ENCODE measurements around the gene FRY. TPM values are rescaled to one million over a fixed set of nuclear protein-coding genes. Genes with fewer than 3 reads are reported as not detected.

The FRY gene
- total and polyA plus RNA-seq, 2 donors, result 4.8 to 9.8 TPM

GRCh38 chr13:32075170-32075851 is 43.7 kb downstream of the FRY start:
- no peak for DNase-seq (ENCODE audit: low read depth in 6 of 9, low spot score in 9 of 9)
- no peaks in the 10 kb centered on the region for H3K27me3 ChIP-seq (ENCODE audit: control insufficient read depth in 2 of 2, insufficient read depth in 1 of 2, low read length in 1 of 2)
- no peak overlapping the region for H3K4me3 ChIP-seq (ENCODE audit: low read length in 2 of 2)
- peaks cover 0 to 3% of the 10 kb centered on the region in 2 donors for H3K4me1 ChIP-seq (ENCODE audit: control insufficient read depth in 2 of 2, insufficient read depth in 2 of 2, low read length in 2 of 2)
- no peaks in the 10 kb centered on the region for H3K9me3 ChIP-seq (ENCODE audit: control insufficient read depth in 2 of 2, insufficient read depth in 1 of 2, low read length in 1 of 2)
- H3K36me3 ChIP-seq (ENCODE audit: control insufficient read depth in 2 of 2, insufficient read depth in 2 of 2, low read length in 1 of 2), result no peaks in the 10 kb centered on the region
- 99% methylated on average over 2 of the region's 2 CpGs for WGBS
- no peak overlapping the region for H3K27ac ChIP-seq (ENCODE audit: low read depth in 1 of 2, low read length in 1 of 2)

GRCh38 chr13:32079587-32079986 is 48.0 kb downstream of the FRY start:
- no peaks in the 10 kb centered on the region for H3K36me3 ChIP-seq (ENCODE audit: control insufficient read depth in 2 of 2, insufficient read depth in 2 of 2, low read length in 1 of 2)
- H3K27ac ChIP-seq (ENCODE audit: low read depth in 1 of 2, low read length in 1 of 2), result no peak overlapping the region
- DNase-seq (ENCODE audit: low read depth in 6 of 9, low spot score in 9 of 9), result peak in 1 of 9 donors; percentile 14
- no peaks in the 10 kb centered on the region for H3K9me3 ChIP-seq (ENCODE audit: control insufficient read depth in 2 of 2, insufficient read depth in 1 of 2, low read length in 1 of 2)
- 31% methylated on average over 3 of the region's 3 CpGs for WGBS
- no peaks in the 10 kb centered on the region for H3K27me3 ChIP-seq (ENCODE audit: control insufficient read depth in 2 of 2, insufficient read depth in 1 of 2, low read length in 1 of 2)
- H3K4me3 ChIP-seq (ENCODE audit: low read length in 2 of 2), result no peak overlapping the region
- H3K4me1 ChIP-seq (ENCODE audit: control insufficient read depth in 2 of 2, insufficient read depth in 2 of 2, low read length in 2 of 2), result peaks cover 0 to 6% of the 10 kb centered on the region in 2 donors

- Histone ChIP-seq H3K36me3 (ENCODE audit: control insufficient read depth in 2 of 2, insufficient read depth in 2 of 2, low read length in 1 of 2) (no peaks in the 10 kb centered on the region), H3K4me3 (ENCODE audit: low read length in 2 of 2) (no peak overlapping the region), H3K4me1 (ENCODE audit: control insufficient read depth in 2 of 2, insufficient read depth in 2 of 2, low read length in 2 of 2) (peaks cover 0 to 6% of the 10 kb centered on the region in 2 donors), H3K9me3 (ENCODE audit: control insufficient read depth in 2 of 2, insufficient read depth in 1 of 2, low read length in 1 of 2) (no peaks in the 10 kb centered on the region), H3K27ac (ENCODE audit: low read depth in 1 of 2, low read length in 1 of 2) (no peak overlapping the region), H3K27me3 (ENCODE audit: control insufficient read depth in 2 of 2, insufficient read depth in 1 of 2, low read length in 1 of 2) (no peaks in the 10 kb centered on the region)
- WGBS, result 68% methylated on average over 1 of the region's 1 CpG
- DNase-seq (ENCODE audit: low read depth in 6 of 9, low spot score in 9 of 9), result no peak
Measured at GRCh38 chr13:32080328-32080744, 48.8 kb downstream of the FRY start.

- DNase-seq (ENCODE audit: low read depth in 6 of 9, low spot score in 9 of 9), result no peak
- no peaks in the 10 kb centered on the region for H3K36me3 ChIP-seq (ENCODE audit: control insufficient read depth in 2 of 2, insufficient read depth in 2 of 2, low read length in 1 of 2)
- H3K9me3 ChIP-seq (ENCODE audit: control insufficient read depth in 2 of 2, insufficient read depth in 1 of 2, low read length in 1 of 2), result no peaks in the 10 kb centered on the region
- H3K27me3 ChIP-seq (ENCODE audit: control insufficient read depth in 2 of 2, insufficient read depth in 1 of 2, low read length in 1 of 2), result no peaks in the 10 kb centered on the region
- 99% methylated on average over 2 of the region's 2 CpGs for WGBS
- H3K4me3 ChIP-seq (ENCODE audit: low read length in 2 of 2), result no peak overlapping the region
- H3K4me1 ChIP-seq (ENCODE audit: control insufficient read depth in 2 of 2, insufficient read depth in 2 of 2, low read length in 2 of 2), result peaks cover 0 to 6% of the 10 kb centered on the region in 2 donors
- no peak overlapping the region for H3K27ac ChIP-seq (ENCODE audit: low read depth in 1 of 2, low read length in 1 of 2)
Measured at GRCh38 chr13:32081591-32081990, 50.0 kb downstream of the FRY start.

- H3K36me3 ChIP-seq (ENCODE audit: control insufficient read depth in 2 of 2, insufficient read depth in 2 of 2, low read length in 1 of 2), result no peaks in the 10 kb centered on the region
- WGBS, result 92% methylated on average over 2 of the region's 2 CpGs
- no peak for DNase-seq (ENCODE audit: low read depth in 6 of 9, low spot score in 9 of 9)
Measured at GRCh38 chr13:32086366-32086765, 54.8 kb downstream of the FRY start.

GRCh38 chr13:32086791-32087441 is 55.3 kb downstream of the FRY start:
- H3K27me3 ChIP-seq (ENCODE audit: control insufficient read depth in 2 of 2, insufficient read depth in 1 of 2, low read length in 1 of 2), result no peaks in the 10 kb centered on the region
- WGBS, result 95% methylated on average over 4 of the region's 4 CpGs
- H3K9me3 ChIP-seq (ENCODE audit: control insufficient read depth in 2 of 2, insufficient read depth in 1 of 2, low read length in 1 of 2), result no peaks in the 10 kb centered on the region
- no peak for DNase-seq (ENCODE audit: low read depth in 6 of 9, low spot score in 9 of 9)
- no peak overlapping the region for H3K27ac ChIP-seq (ENCODE audit: low read depth in 1 of 2, low read length in 1 of 2)
- H3K4me3 ChIP-seq (ENCODE audit: low read length in 2 of 2), result no peak overlapping the region
- peaks cover 0 to 6% of the 10 kb centered on the region in 2 donors for H3K4me1 ChIP-seq (ENCODE audit: control insufficient read depth in 2 of 2, insufficient read depth in 2 of 2, low read length in 2 of 2)
- H3K36me3 ChIP-seq (ENCODE audit: control insufficient read depth in 2 of 2, insufficient read depth in 2 of 2, low read length in 1 of 2), result no peaks in the 10 kb centered on the region

More at GRCh38 chr13:32086366-32086765, 54.8 kb downstream of the FRY start:
- H3K27ac ChIP-seq (ENCODE audit: low read depth in 1 of 2, low read length in 1 of 2), result no peak overlapping the region
- no peaks in the 10 kb centered on the region for H3K9me3 ChIP-seq (ENCODE audit: control insufficient read depth in 2 of 2, insufficient read depth in 1 of 2, low read length in 1 of 2)
- H3K27me3 ChIP-seq (ENCODE audit: control insufficient read depth in 2 of 2, insufficient read depth in 1 of 2, low read length in 1 of 2), result no peaks in the 10 kb centered on the region
- H3K4me1 ChIP-seq (ENCODE audit: control insufficient read depth in 2 of 2, insufficient read depth in 2 of 2, low read length in 2 of 2), result peaks cover 0 to 6% of the 10 kb centered on the region in 2 donors
- no peak overlapping the region for H3K4me3 ChIP-seq (ENCODE audit: low read length in 2 of 2)

- Histone ChIP-seq H3K27ac (ENCODE audit: low read depth in 1 of 2, low read length in 1 of 2) (no peak overlapping the region), H3K27me3 (ENCODE audit: control insufficient read depth in 2 of 2, insufficient read depth in 1 of 2, low read length in 1 of 2) (no peaks in the 10 kb centered on the region), H3K4me1 (ENCODE audit: control insufficient read depth in 2 of 2, insufficient read depth in 2 of 2, low read length in 2 of 2) (peaks cover 0 to 6% of the 10 kb centered on the region in 2 donors), H3K9me3 (ENCODE audit: control insufficient read depth in 2 of 2, insufficient read depth in 1 of 2, low read length in 1 of 2) (no peaks in the 10 kb centered on the region), H3K4me3 (ENCODE audit: low read length in 2 of 2) (no peak overlapping the region), H3K36me3 (ENCODE audit: control insufficient read depth in 2 of 2, insufficient read depth in 2 of 2, low read length in 1 of 2) (no peaks in the 10 kb centered on the region)
- no peak for DNase-seq (ENCODE audit: low read depth in 6 of 9, low spot score in 9 of 9)
- WGBS, result 93% methylated on average over 1 of the region's 1 CpG
Measured at GRCh38 chr13:32087955-32088747, 56.6 kb downstream of the FRY start.

GRCh38 chr13:32092496-32092895 is 60.9 kb downstream of the FRY start:
- Histone ChIP-seq H3K4me1 (ENCODE audit: control insufficient read depth in 2 of 2, insufficient read depth in 2 of 2, low read length in 2 of 2) (peaks cover 3 to 10% of the 10 kb centered on the region in 2 donors), H3K4me3 (ENCODE audit: low read length in 2 of 2) (no peak overlapping the region), H3K36me3 (ENCODE audit: control insufficient read depth in 2 of 2, insufficient read depth in 2 of 2, low read length in 1 of 2) (no peaks in the 10 kb centered on the region), H3K9me3 (ENCODE audit: control insufficient read depth in 2 of 2, insufficient read depth in 1 of 2, low read length in 1 of 2) (no peaks in the 10 kb centered on the region), H3K27me3 (ENCODE audit: control insufficient read depth in 2 of 2, insufficient read depth in 1 of 2, low read length in 1 of 2) (no peaks in the 10 kb centered on the region), H3K27ac (ENCODE audit: low read depth in 1 of 2, low read length in 1 of 2) (no peak overlapping the region)
- WGBS, result 97% methylated on average over 5 of the region's 5 CpGs
- DNase-seq (ENCODE audit: low read depth in 6 of 9, low spot score in 9 of 9), result no peak

- DNase-seq (ENCODE audit: low read depth in 6 of 9, low spot score in 9 of 9), result no peak
- no peak overlapping the region for H3K4me3 ChIP-seq (ENCODE audit: low read length in 2 of 2)
- H3K4me1 ChIP-seq (ENCODE audit: control insufficient read depth in 2 of 2, insufficient read depth in 2 of 2, low read length in 2 of 2), result peaks cover 3 to 10% of the 10 kb centered on the region in 2 donors
- 96% methylated on average over 2 of the region's 2 CpGs for WGBS
- no peaks in the 10 kb centered on the region for H3K36me3 ChIP-seq (ENCODE audit: control insufficient read depth in 2 of 2, insufficient read depth in 2 of 2, low read length in 1 of 2)
- H3K9me3 ChIP-seq (ENCODE audit: control insufficient read depth in 2 of 2, insufficient read depth in 1 of 2, low read length in 1 of 2), result no peaks in the 10 kb centered on the region
- no peaks in the 10 kb centered on the region for H3K27me3 ChIP-seq (ENCODE audit: control insufficient read depth in 2 of 2, insufficient read depth in 1 of 2, low read length in 1 of 2)
- H3K27ac ChIP-seq (ENCODE audit: low read depth in 1 of 2, low read length in 1 of 2), result no peak overlapping the region
Measured at GRCh38 chr13:32093006-32093405, 61.4 kb downstream of the FRY start.
